Daoy (cell line): ENCODE results near the gene NSMCE1. TPM values are rescaled to one million over a fixed set of nuclear protein-coding genes. Genes with fewer than 3 reads are reported as not detected.

ENCODE experiments used
- DNase-seq: peaks from one replicate; pipeline ENCODE4 v3.0.0-alpha.2; 2015; ENCODE audit warnings: low read depth
- total RNA-seq: library from RNA; depleted of rRNA; stranded (reverse); fragments of >200 nt; shearing (Covaris generic); gene quantifications from 2 replicates; pipeline ENCODE4 v1.2.3, GENCODE V29; 2014

The NSMCE1 gene
- total RNA-seq, 1 experiment from 2014 or later, result 68.8 TPM

- DNase-seq, result no peak
Observed at GRCh38 chr16:27243725-27244362, 24.7 kb downstream of the NSMCE1 start.

- DNase-seq, result peak; percentile 71
Observed at GRCh38 chr16:27242868-27243590, 25.5 kb downstream of the NSMCE1 start.

- no peak for DNase-seq
Observed at GRCh38 chr16:27242398-27242797, 26.2 kb downstream of the NSMCE1 start.

GRCh38 chr16:27241658-27242057, 26.9 kb downstream of the NSMCE1 start:
- no peak for DNase-seq

GRCh38 chr16:27240948-27241531, 27.5 kb downstream of the NSMCE1 start:
- no peak for DNase-seq

- DNase-seq, result no peak
Observed at GRCh38 chr16:27239906-27240655, 28.5 kb downstream of the NSMCE1 start.

- no peak for DNase-seq
Observed at GRCh38 chr16:27239026-27239425, 29.5 kb downstream of the NSMCE1 start.

GRCh38 chr16:27238591-27238990, 30.0 kb downstream of the NSMCE1 start:
- no peak for DNase-seq

- DNase-seq, result no peak
Observed at GRCh38 chr16:27238016-27238587, 30.5 kb downstream of the NSMCE1 start.

GRCh38 chr16:27237219-27238015, 31.2 kb downstream of the NSMCE1 start:
- no peak for DNase-seq

- no peak for DNase-seq
Observed at GRCh38 chr16:27236635-27237218, 31.8 kb downstream of the NSMCE1 start.

GRCh38 chr16:27235938-27236245, 32.7 kb downstream of the NSMCE1 start:
- DNase-seq, result no peak

GRCh38 chr16:27235055-27235937, 33.3 kb downstream of the NSMCE1 start:
- DNase-seq, result peak; percentile 77

GRCh38 chr16:27234603-27235002, 34.0 kb downstream of the NSMCE1 start:
- no peak for DNase-seq

- no peak for DNase-seq
Observed at GRCh38 chr16:27234171-27234570, 34.4 kb downstream of the NSMCE1 start.

- no peak for DNase-seq
Observed at GRCh38 chr16:27233731-27234130, 34.8 kb downstream of the NSMCE1 start.

GRCh38 chr16:27232901-27233625, 35.5 kb downstream of the NSMCE1 start:
- DNase-seq, result no peak

- DNase-seq, result no peak
Observed at GRCh38 chr16:27232061-27232900, 36.3 kb downstream of the NSMCE1 start.
